DND-41 (cell line): ENCODE results near the gene PIK3R3.

Experiments
- EZH2 ChIP-seq: IDR thresholded peaks from 3 replicates; pipeline ENCODE4 v1.6.1; 2012; ENCODE audit warnings: borderline replicate concordance, low read depth, mild to moderate bottlenecking, moderate library complexity, low read length, inconsistent platforms; ENCODE audit not compliant: severe bottlenecking
- TF ChIP-seq, protein P1 (sequence below): IDR thresholded peaks from 2 replicates; pipeline ENCODE4 v1.5.1; 2012; ENCODE audit warnings: borderline replicate concordance, low read length, moderate library complexity, mild to moderate bottlenecking; ENCODE audit not compliant: poor library complexity, severe bottlenecking; ENCODE audit errors: extremely low read depth

DNA sequence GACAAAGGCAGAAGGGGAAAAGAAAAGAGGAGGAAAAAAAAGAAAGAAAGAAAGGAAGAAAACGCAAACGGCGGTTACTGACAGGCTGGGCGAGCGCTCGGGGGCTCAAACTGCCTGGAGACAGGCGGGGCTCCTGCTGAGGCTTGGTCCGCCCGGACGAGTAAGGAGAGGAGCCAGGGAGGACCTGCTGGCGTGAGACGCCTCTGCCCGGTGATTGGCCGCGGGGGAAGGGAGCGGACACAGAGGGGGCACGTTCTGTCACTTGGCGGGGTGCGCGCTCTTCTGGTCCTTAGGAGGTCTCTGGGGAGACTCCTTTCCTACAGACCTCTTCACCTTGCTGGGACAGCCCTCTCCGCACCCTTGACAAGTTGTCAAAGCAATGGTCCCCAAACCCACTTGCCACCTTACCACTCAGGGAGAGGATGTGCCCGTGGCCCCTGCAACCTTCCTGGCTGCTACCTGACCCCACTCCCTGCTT, 791 bp upstream of the PIK3R3 start:
- TF ChIP-seq, protein P1, sequence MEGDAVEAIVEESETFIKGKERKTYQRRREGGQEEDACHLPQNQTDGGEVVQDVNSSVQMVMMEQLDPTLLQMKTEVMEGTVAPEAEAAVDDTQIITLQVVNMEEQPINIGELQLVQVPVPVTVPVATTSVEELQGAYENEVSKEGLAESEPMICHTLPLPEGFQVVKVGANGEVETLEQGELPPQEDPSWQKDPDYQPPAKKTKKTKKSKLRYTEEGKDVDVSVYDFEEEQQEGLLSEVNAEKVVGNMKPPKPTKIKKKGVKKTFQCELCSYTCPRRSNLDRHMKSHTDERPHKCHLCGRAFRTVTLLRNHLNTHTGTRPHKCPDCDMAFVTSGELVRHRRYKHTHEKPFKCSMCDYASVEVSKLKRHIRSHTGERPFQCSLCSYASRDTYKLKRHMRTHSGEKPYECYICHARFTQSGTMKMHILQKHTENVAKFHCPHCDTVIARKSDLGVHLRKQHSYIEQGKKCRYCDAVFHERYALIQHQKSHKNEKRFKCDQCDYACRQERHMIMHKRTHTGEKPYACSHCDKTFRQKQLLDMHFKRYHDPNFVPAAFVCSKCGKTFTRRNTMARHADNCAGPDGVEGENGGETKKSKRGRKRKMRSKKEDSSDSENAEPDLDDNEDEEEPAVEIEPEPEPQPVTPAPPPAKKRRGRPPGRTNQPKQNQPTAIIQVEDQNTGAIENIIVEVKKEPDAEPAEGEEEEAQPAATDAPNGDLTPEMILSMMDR = no peak
- TF ChIP-seq EZH2 = no peak
